Pancreas (tissue), 10 donors: ENCODE results near the gene ING1. TPM values are rescaled to one million over a fixed set of nuclear protein-coding genes. Genes with fewer than 3 reads are reported as not detected.

Experiments used
- ATAC-seq, 4 donors: fragments of 200-7000 bp; cut with Tn5 transposase; one replicate each; pipeline versions ENCODE4 v1.8.0 to v1.9.1; 2020; ENCODE audit warnings: mild to moderate bottlenecking in 4 of 4, moderate library complexity in 4 of 4
- DNase-seq, 6 donors: peaks; one replicate each; pipeline ENCODE4 v3.0.0-alpha.2; 2020
- FAIRE-seq: peaks from 2 replicates; lab custom pipeline; 2012; peaks lifted over from hg19 to GRCh38; lab: Jason Lieb, UNC
- H3K27ac ChIP-seq, 4 donors: fragments of 200-600 bp; sonication (generic); 1 replicate in 3 of 4; 2 replicates in 1 of 4; pipeline versions ENCODE4 v1.5.0 to v1.8.0; 2020
- H3K27me3 ChIP-seq, 4 donors: fragments of 200-600 bp; one replicate each; pipeline ENCODE4 v1.8.0; 2021
- H3K36me3 ChIP-seq, 3 donors: fragments of 200-600 bp; sonication (generic) in 1 of 3; one replicate each; pipeline versions ENCODE4 v1.5.0 to v1.8.0; 2020 to 2021
- H3K4me1 ChIP-seq, 3 donors: fragments of 200-600 bp; one replicate each; pipeline ENCODE4 v1.8.0; 2021
- H3K4me3 ChIP-seq, 4 donors: fragments of 200-600 bp; sonication (generic) in 2 of 4; one replicate each; pipeline versions ENCODE4 v1.5.0 to v1.8.0; 2020 to 2021
- H3K9me3 ChIP-seq, 4 donors: fragments of 200-600 bp; one replicate each; pipeline ENCODE4 v1.8.0; 2021
- WGBS, 2 donors: extraction: QIAGEN DNeasy Blood & Tissue Kit; methylation state at CpG; one replicate each; pipeline ENCODE4 v1.1.7; 2013; 5-methylcytosine and 5-hydroxymethylcytosine counted together
- intact Hi-C, 3 donors: fragments of 100-400 bp; cut with DNase I; formaldehyde crosslinking; loops; one replicate each; pipeline versions ENCODE4 v1.11.1 to v1.14.2; 2022
- polyA plus RNA-seq, 2 donors: library from polyadenylated mRNA; stranded (reverse); fragments of 200-250 nt; gene quantifications; one replicate each; pipeline ENCODE4 v1.2.3, GENCODE V29; 2013
- total RNA-seq, 6 donors: library from RNA; stranded (reverse); fragmentation: NEBNext Ultra II Directional in 4 of 6; extraction: Animal tissue kit (Norgen Biotek cat#: 25700) in 4 of 6; gene quantifications; one replicate each; pipeline versions ENCODE4 v1.2.1 to v1.2.4, GENCODE V29; 2021 to 2023
- TF ChIP-seq, protein P1 (sequence below), 4 donors: fragments of 200-600 bp; sonication (generic) in 3 of 4; IDR thresholded peaks; one replicate each; pipeline versions ENCODE4 v1.5.0 to v1.8.0; 2021; ENCODE audit warnings: antibody characterized with exemption in 4 of 4
- donor health status: healthy with polysubstance abuse.
- donor health status: DM: no; HTN: no; CAD: no; lungs with moderate emphysema.
- donor health status: DM: no; HTN: no; CAD: no.
- donor health status: control.
- donor health status: control.
- donor health status: Bipolar disorder and iron deficiency.
- donor health status: DM: yes; HTN: yes; CAD: no.
- donor health status: DM: no; HTN: no; CAD: no.
- donor health status: DM: no; HTN: no; CAD: no.
- donor health status: DM: yes; HTN: yes; CAD: no.

ING1 gene
- total and polyA plus RNA-seq, 8 donors = 4.0 to 7.7 (median 5.3) TPM

DNA sequence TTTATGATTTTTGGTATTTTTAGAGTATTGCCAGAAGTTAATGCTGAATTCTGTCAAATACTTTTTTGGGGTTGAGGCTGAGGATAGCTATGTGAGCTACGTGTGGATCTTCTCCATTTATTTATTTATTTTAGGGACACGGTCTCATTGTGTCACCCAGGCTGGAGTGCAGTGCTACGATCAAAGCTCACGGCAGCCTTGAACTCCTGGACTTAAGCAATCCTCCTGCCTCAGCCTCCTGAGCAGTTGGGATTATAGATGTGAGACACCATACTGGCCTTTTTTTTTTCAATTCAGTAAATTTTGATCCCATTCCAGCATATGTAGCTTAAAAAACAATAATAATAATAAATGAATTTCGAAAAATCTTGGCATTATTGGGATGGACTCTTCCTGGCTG, 21.1 kb downstream of the ING1 start:
- TF ChIP-seq, protein P1, sequence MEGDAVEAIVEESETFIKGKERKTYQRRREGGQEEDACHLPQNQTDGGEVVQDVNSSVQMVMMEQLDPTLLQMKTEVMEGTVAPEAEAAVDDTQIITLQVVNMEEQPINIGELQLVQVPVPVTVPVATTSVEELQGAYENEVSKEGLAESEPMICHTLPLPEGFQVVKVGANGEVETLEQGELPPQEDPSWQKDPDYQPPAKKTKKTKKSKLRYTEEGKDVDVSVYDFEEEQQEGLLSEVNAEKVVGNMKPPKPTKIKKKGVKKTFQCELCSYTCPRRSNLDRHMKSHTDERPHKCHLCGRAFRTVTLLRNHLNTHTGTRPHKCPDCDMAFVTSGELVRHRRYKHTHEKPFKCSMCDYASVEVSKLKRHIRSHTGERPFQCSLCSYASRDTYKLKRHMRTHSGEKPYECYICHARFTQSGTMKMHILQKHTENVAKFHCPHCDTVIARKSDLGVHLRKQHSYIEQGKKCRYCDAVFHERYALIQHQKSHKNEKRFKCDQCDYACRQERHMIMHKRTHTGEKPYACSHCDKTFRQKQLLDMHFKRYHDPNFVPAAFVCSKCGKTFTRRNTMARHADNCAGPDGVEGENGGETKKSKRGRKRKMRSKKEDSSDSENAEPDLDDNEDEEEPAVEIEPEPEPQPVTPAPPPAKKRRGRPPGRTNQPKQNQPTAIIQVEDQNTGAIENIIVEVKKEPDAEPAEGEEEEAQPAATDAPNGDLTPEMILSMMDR (IDR thresholded peaks at IDR 0.05) = no peak
- H3K27me3 ChIP-seq = no peaks in the 10 kb centered on the region
- no peak overlapping the region for H3K4me3 ChIP-seq
- H3K4me1 ChIP-seq = no peaks in the 10 kb centered on the region
- intact Hi-C loops = no loop called here
- 83 to 92% methylated on average over 5 of the region's 5 CpGs for WGBS, 2 donors
- H3K36me3 ChIP-seq = no peaks in the 10 kb centered on the region
- no peak for FAIRE-seq
- no peaks in the 10 kb centered on the region for H3K9me3 ChIP-seq
- DNase-seq = no peak
- H3K27ac ChIP-seq = no peak overlapping the region
- no peak for ATAC-seq

DNA sequence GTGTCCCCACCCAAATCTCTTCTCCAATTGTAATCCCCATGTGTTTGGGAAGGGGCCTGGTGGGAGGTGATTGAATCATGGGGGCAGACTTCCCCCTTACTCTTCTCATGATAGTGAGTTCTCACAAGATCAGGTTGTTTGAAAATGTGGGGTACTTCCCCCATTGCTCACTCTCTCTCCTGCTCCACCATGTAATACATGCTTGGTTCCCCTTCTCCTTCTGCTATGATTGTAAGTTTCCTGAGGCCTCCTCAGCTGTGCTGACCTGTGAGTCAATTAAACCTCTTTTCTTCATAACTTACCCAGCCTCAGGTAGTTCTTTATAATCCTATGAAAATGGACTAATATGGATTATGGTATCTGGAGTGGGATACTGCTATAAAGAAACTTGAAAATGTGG, 24.1 kb downstream of the ING1 start:
- TF ChIP-seq, protein P1 (IDR thresholded peaks at IDR 0.05) = no peak
- intact Hi-C loops = no loop called here
- DNase-seq = no peak
- no peak for FAIRE-seq
- no peak for ATAC-seq
- no peak overlapping the region for H3K4me3 ChIP-seq
- H3K27ac ChIP-seq = no peak overlapping the region
- no peaks in the 10 kb centered on the region for H3K4me1 ChIP-seq
- no peaks in the 10 kb centered on the region for H3K9me3 ChIP-seq
- H3K36me3 ChIP-seq = no peaks in the 10 kb centered on the region
- no peaks in the 10 kb centered on the region for H3K27me3 ChIP-seq

DNA sequence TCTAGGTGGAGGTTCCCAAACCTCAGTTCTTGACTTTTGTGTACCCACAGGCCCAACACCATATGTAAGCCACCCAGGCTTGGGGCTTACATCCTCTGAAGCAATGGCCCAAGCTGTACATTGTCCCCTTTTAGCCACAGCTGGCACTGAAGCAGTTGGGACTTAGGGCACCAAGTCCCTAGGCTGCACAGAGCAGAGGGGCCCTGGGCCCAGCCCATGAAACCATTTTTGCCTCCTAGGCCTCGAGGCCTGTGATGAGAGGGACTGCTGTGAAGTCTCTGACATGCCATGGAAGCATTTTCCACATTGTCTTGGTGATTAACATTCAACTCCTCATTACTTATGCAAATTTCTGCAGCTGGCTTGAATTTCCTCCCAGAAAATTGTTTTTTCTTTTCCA, 30.2 kb downstream of the ING1 start:
- no peak overlapping the region for H3K4me3 ChIP-seq
- H3K9me3 ChIP-seq = no peaks in the 10 kb centered on the region
- ATAC-seq (no peak), FAIRE-seq (no peak), DNase-seq (no peak)
- intact Hi-C loops = no loop called here
- H3K4me1 ChIP-seq = no peaks in the 10 kb centered on the region
- no peak overlapping the region for H3K27ac ChIP-seq
- no peaks in the 10 kb centered on the region for H3K36me3 ChIP-seq
- TF ChIP-seq, protein P1 (IDR thresholded peaks at IDR 0.05) = no peak
- no peaks in the 10 kb centered on the region for H3K27me3 ChIP-seq
- 75 to 80% methylated on average over 1 of the region's 1 CpG for WGBS, 2 donors

DNA sequence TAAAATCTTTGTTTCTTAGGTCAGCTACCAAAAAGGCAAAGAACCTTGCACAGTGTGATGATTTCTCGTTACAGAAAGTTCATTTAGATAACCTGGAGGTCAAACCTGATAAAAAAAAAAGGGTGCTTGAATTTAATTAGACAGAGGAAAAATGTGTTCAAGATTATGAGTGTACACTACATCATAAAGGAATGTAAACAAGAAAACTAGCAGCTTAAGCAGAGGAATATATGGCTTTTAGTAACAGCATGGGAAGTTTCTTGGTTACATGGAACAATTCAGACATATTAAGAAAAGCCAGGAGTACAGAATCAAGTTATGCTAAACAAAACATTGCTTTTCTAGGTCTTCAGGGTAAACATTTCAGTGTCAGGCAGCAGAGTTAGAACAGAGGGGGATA, 32.9 kb downstream of the ING1 start:
- H3K27ac ChIP-seq = no peak overlapping the region
- no peaks in the 10 kb centered on the region for H3K4me1 ChIP-seq
- no peaks in the 10 kb centered on the region for H3K9me3 ChIP-seq
- no peaks in the 10 kb centered on the region for H3K36me3 ChIP-seq
- no peak for ATAC-seq
- intact Hi-C loops = no loop called here
- WGBS, 2 donors = 27 to 29% methylated on average over 1 of the region's 1 CpG
- DNase-seq = no peak
- H3K4me3 ChIP-seq = no peak overlapping the region
- TF ChIP-seq, protein P1 (IDR thresholded peaks at IDR 0.05) = no peak
- H3K27me3 ChIP-seq = no peaks in the 10 kb centered on the region
- no peak for FAIRE-seq

DNA sequence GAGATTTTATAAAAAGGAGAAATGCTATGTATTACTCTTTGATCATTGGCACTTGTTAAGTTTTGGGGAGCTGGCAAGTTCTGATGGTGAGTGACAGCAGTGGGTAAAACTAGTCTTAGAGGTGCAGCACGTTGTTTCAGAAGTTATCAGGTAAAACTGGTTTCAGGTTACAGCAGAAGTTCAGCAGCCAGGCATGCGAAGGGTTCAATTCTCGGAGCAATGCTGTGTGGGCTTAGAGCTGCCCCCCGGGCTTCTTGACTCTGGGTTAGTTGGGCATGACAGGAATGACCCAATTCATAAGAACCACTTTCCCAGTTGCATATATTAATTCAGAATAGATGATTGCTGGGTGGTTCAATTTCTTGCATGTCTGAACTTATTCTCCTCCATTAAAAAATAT, 34.8 kb downstream of the ING1 start:
- H3K9me3 ChIP-seq = no peaks in the 10 kb centered on the region
- H3K27me3 ChIP-seq = no peaks in the 10 kb centered on the region
- no peaks in the 10 kb centered on the region for H3K36me3 ChIP-seq
- TF ChIP-seq, protein P1 (IDR thresholded peaks at IDR 0.05) = no peak
- ATAC-seq = no peak
- H3K4me1 ChIP-seq = no peaks in the 10 kb centered on the region
- DNase-seq = no peak
- no peak for FAIRE-seq
- intact Hi-C loops = no loop called here
- no peak overlapping the region for H3K27ac ChIP-seq
- no peak overlapping the region for H3K4me3 ChIP-seq
- 71 to 77% methylated on average over 4 of the region's 4 CpGs for WGBS, 2 donors
